Psoas muscle (tissue), 8 donors: ENCODE measurements around the gene ARID3C. TPM values are rescaled to one million over a fixed set of nuclear protein-coding genes. Genes with fewer than 3 reads are reported as not detected.
A peak's percentile ranks its signal among the peaks of the same experiment; 100 is the strongest.

Experiments
- ATAC-seq, 4 donors: fragments of 200-7000 bp; cut with Tn5 transposase; one replicate each; pipeline ENCODE4 v1.9.1; 2020; ENCODE audit warnings: moderate library complexity in 3 of 4, mild to moderate bottlenecking in 2 of 4
- DNase-seq, 2 donors: peaks; one replicate each; pipeline ENCODE4 v3.0.0-alpha.2; 2020
- H3K27ac ChIP-seq: fragments of 200-600 bp; one replicate; pipeline ENCODE4 v1.8.0; 2022
- H3K27me3 ChIP-seq, 3 donors: fragments of 200-600 bp in 1 of 3; one replicate each; pipeline versions ENCODE4 v1.6.1 to v1.8.0; 2013 to 2022; ENCODE audit warnings: low read length in 2 of 3, mild to moderate bottlenecking in 2 of 3, moderate library complexity in 1 of 3; ENCODE audit not compliant: insufficient read depth in 3 of 3
- H3K36me3 ChIP-seq, 2 donors: fragments of 200-600 bp in 1 of 2; one replicate each; pipeline versions ENCODE4 v1.6.1 to v1.8.0; 2013 to 2022; ENCODE audit warnings: low read depth in 1 of 2, mild to moderate bottlenecking in 1 of 2, moderate library complexity in 1 of 2; ENCODE audit not compliant: insufficient read depth in 1 of 2
- H3K4me1 ChIP-seq: fragments of 200-600 bp; one replicate; pipeline ENCODE4 v1.8.0; 2022
- H3K4me3 ChIP-seq: fragments of 200-600 bp; one replicate; pipeline ENCODE4 v1.8.0; 2022; ENCODE audit warnings: mild to moderate bottlenecking
- H3K9me3 ChIP-seq: fragments of 200-600 bp; one replicate; pipeline ENCODE4 v1.8.0; 2022
- WGBS, 3 donors: extraction: QIAGEN DNeasy Blood & Tissue Kit; methylation state at CpG; one replicate each; pipeline versions ENCODE4 v1.1.6 to v1.1.7; 2013; 5-methylcytosine and 5-hydroxymethylcytosine counted together
- intact Hi-C, 2 donors: fragments of 100-400 bp; cut with DNase I; formaldehyde crosslinking; loops; one replicate each; pipeline versions ENCODE4 v1.11.0 to v1.14.2; 2022
- polyA plus RNA-seq, 3 donors: library from polyadenylated mRNA; stranded (reverse); fragments of 200-250 nt; gene quantifications; one replicate each; pipeline ENCODE4 v1.2.3, GENCODE V29; 2013
- total RNA-seq, 4 donors: library from RNA; stranded (reverse); fragmentation: NEBNext Ultra II Directional in 2 of 4; extraction: Animal tissue kit (Norgen Biotek cat#: 25700) in 2 of 4; gene quantifications; one replicate each; pipeline versions ENCODE4 v1.2.1 to v1.2.4, GENCODE V29; 2021 to 2023
- TF ChIP-seq, protein P1 (sequence below): fragments of 200-600 bp; IDR thresholded peaks from one replicate; pipeline ENCODE4 v1.8.0; 2022; ENCODE audit warnings: antibody characterized with exemption
- donor health status: healthy with polysubstance abuse.
- donor health status: DM: no; HTN: no; CAD: no; lungs with moderate emphysema.
- donor health status: Bipolar disorder and iron deficiency.
- donor health status: healthy.
- donor health status: DM: yes; HTN: yes; CAD: no.
- donor health status: DM: no; HTN: no; CAD: no.
- donor health status: DM: no; HTN: no; CAD: no.
- donor health status: DM: yes; HTN: yes; CAD: no.

The ARID3C gene
- total and polyA plus RNA-seq, 7 donors: 0.16 TPM; not detected in 6

GRCh38 chr9:34671307-34671706 is 42.4 kb upstream of the ARID3C start:
- no peak for DNase-seq
- 93 to 100% (median 96%) methylated on average over 1 of the region's 1 CpG for WGBS, 3 donors

DNA sequence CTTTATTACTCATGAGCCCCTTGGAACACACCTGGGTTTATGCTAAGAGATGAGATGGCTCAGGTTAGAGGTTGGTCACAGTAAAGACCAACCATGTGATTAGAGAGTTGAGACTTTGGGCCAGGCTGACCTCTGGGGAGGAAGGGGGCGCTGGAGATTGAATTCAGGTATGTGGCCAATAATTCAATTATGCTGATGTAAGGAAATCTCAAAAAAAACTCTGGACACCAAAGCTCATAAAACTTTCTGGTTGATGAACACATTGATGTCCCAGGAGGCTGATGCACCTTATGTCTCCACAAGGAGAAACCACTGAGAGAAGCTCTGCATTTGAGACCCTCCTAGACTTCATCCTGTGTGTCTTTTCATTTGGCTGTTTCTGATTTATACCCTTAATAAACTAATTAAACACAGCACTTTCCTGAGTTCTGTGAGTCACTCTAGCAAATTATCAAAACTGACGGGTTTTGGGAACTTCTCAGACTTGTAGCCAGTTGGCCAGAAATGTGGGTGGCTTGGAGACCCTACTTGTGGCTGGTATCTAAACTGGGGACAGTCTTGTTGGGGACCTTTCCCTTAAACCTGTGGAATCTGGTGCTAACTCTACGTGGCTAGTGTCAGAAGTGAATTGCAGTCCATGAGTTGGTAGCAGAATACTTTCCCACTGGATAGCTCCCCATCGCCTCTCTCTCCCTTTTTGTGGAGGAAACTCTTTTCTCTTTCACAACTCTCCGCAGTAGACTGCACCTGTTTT is 41.1 kb upstream of the ARID3C start:
- Histone ChIP-seq H3K27me3 (no peaks in the 10 kb centered on the region), H3K36me3 (peaks cover 0 to 10% of the 10 kb centered on the region in 2 donors), H3K27ac (no peak overlapping the region), H3K9me3 (no peaks in the 10 kb centered on the region), H3K4me3 (no peak overlapping the region), H3K4me1 (peaks cover 8% of the 10 kb centered on the region)
- ATAC-seq (no peak), DNase-seq (no peak)
- intact Hi-C loops: no loop called here
- TF ChIP-seq, protein P1, sequence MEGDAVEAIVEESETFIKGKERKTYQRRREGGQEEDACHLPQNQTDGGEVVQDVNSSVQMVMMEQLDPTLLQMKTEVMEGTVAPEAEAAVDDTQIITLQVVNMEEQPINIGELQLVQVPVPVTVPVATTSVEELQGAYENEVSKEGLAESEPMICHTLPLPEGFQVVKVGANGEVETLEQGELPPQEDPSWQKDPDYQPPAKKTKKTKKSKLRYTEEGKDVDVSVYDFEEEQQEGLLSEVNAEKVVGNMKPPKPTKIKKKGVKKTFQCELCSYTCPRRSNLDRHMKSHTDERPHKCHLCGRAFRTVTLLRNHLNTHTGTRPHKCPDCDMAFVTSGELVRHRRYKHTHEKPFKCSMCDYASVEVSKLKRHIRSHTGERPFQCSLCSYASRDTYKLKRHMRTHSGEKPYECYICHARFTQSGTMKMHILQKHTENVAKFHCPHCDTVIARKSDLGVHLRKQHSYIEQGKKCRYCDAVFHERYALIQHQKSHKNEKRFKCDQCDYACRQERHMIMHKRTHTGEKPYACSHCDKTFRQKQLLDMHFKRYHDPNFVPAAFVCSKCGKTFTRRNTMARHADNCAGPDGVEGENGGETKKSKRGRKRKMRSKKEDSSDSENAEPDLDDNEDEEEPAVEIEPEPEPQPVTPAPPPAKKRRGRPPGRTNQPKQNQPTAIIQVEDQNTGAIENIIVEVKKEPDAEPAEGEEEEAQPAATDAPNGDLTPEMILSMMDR: no peak
- WGBS, 3 donors: 67 to 87% (median 79%) methylated on average over 5 of the region's 5 CpGs

More at GRCh38 chr9:34671307-34671706, 42.4 kb upstream of the ARID3C start:
- intact Hi-C loops: no loop called here
- TF ChIP-seq, protein P1: no peak
- Histone ChIP-seq H3K9me3 (no peaks in the 10 kb centered on the region), H3K4me1 (peaks cover 7% of the 10 kb centered on the region), H3K27ac (no peak overlapping the region), H3K4me3 (no peak overlapping the region), H3K27me3 (no peaks in the 10 kb centered on the region), H3K36me3 (peaks cover 0 to 10% of the 10 kb centered on the region in 2 donors)
- ATAC-seq: no peak

DNA sequence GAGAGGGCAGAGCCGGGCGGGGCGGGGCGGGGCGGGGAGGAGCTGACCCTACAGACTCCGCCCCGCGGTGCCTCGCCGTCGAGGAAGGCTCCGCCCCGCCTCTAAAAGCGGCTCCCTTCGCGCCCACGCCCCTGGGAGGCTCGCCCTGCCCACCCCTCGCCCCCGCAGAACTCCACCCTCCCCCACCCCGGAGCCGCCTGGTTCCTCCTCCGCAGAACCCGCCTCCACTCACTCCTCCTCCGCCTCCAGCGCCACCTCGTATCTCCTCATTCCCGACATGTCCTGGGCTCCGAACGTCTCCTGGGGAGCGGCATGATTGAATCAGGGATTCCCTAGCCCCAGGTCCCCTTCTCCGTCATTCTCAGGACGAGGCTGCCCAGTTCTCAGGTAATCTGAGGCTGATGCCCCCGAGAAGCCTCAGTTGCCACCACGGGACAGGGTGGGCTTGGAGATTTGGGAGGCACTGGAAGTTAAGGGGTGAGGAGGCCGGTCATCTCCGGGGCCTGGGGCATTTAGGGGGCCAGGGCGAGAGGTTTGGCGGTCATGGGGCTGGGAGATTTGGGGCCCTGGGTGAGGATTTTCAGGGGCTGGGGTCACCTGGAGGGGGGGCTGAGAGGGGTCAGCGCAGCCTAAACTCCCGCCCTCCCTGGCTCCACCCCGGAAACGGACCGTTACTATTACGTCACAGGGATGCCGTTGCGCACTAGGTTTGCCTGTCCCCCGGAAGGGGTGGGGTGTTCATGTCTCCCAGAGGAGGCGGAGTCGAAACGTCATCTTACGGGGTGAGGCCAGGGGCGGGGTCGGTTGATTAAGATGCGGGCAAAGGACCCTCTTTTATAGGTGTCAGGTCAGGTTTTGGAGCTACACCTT is 36.8 kb upstream of the ARID3C start:
- H3K4me3 ChIP-seq: peak overlapping the region; percentile 82
- peak; percentile 88 to 92 (median 90) for ATAC-seq
- peak; percentile 93 to 97 for DNase-seq
- H3K9me3 ChIP-seq: no peaks in the 10 kb centered on the region
- peaks cover 0 to 19% of the 10 kb centered on the region in 2 donors for H3K36me3 ChIP-seq
- peak overlapping the region; percentile 94 for H3K27ac ChIP-seq
- H3K27me3 ChIP-seq: no peaks in the 10 kb centered on the region
- intact Hi-C loops: no loop called here
- 2 to 3% (median 3%) methylated on average over 37 to 55 of the region's 55 CpGs for WGBS, 3 donors
- peaks cover 8% of the 10 kb centered on the region for H3K4me1 ChIP-seq
- TF ChIP-seq, protein P1: no peak

DNA sequence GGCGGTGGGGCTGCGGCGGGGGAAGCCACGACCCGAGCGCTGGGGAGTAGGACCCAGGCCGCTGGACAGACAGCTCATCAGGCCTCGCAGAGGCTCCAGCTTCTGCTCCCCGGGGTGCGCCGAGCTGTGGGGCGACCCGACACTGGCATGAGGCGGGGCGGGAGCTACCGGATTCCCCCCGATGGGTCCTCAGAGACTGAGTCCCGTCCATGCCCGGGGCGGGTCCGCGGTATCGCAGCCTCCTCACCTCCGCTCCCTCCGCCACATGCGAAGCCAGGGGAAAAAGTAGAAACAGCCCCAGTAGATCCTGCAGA is 36.2 kb upstream of the ARID3C start:
- DNase-seq (no peak), ATAC-seq (peak in 2 of 4 donors; percentile 4 to 23)
- intact Hi-C loops: no loop called here
- 1 to 6% (median 3%) methylated on average over 21 to 26 of the region's 26 CpGs for WGBS, 3 donors
- Histone ChIP-seq H3K27ac (peak overlapping the region; percentile 94), H3K27me3 (no peaks in the 10 kb centered on the region), H3K9me3 (no peaks in the 10 kb centered on the region), H3K4me1 (peaks cover 8% of the 10 kb centered on the region), H3K4me3 (peak overlapping the region; percentile 82), H3K36me3 (peaks cover 0 to 25% of the 10 kb centered on the region in 2 donors)
- TF ChIP-seq, protein P1: no peak
